WTC11 (cell line): Measurements from ENCODE around the gene STIM2. TPM values are rescaled to one million over a fixed set of nuclear protein-coding genes. Genes with fewer than 3 reads are reported as not detected.

Source experiments
- ATAC-seq: fragments of 200-7000 bp; cut with Tn5 transposase; 2 replicates; pipeline ENCODE4 v1.10.0; 2021; ENCODE audit warnings: mild to moderate bottlenecking, moderate library complexity
- CTCF ChIA-PET: fragments of 300-600 bp; sonication (Branson Sonifier 250); formaldehyde crosslinking; loops from one replicate; lab custom pipeline; 2021; ENCODE audit warnings: antibody characterized with exemption; lab: Charles Lee
- POLR2A ChIA-PET: fragments of 350-600 bp; sonication (Branson Sonifier 250); formaldehyde crosslinking; loops from one replicate; lab custom pipeline; 2021; ENCODE audit warnings: antibody characterized with exemption; lab: Charles Lee
- DNase-seq: peaks from one replicate; pipeline ENCODE4 v3.0.0; 2021; ENCODE audit warnings: low spot score
- H3K27ac Mint-ChIP-seq: 2 replicates; pipeline ENCODE4 v1.8.0; 2021; ENCODE audit warnings: mixed read lengths
- H3K27me3 Mint-ChIP-seq: 2 replicates; pipeline ENCODE4 v1.8.0; 2021; ENCODE audit warnings: low read depth, mild to moderate bottlenecking, moderate library complexity, mixed read lengths
- H3K36me3 Mint-ChIP-seq: 2 replicates; pipeline ENCODE4 v1.8.0; 2021; ENCODE audit warnings: mixed read lengths
- H3K4me1 Mint-ChIP-seq: 2 replicates; pipeline ENCODE4 v1.8.0; 2022; ENCODE audit warnings: mixed read lengths
- H3K4me3 Mint-ChIP-seq: 2 replicates; pipeline ENCODE4 v1.8.0; 2021; ENCODE audit warnings: mild to moderate bottlenecking, moderate library complexity, mixed read lengths
- H3K9me3 Mint-ChIP-seq: 2 replicates; pipeline ENCODE4 v1.8.0; 2021; ENCODE audit warnings: mixed read lengths
- AFF4 ChIP-seq: sonication (generic); formaldehyde crosslinking; IDR thresholded peaks from 2 replicates; pipeline ENCODE4 v1.8.1; 2023; ENCODE audit warnings: mild to moderate bottlenecking, missing genetic modification reagents, borderline replicate concordance
- ATF6 ChIP-seq: sonication (generic); formaldehyde crosslinking; IDR thresholded peaks from 2 replicates; pipeline ENCODE4 v1.8.1; 2023; ENCODE audit warnings: mild to moderate bottlenecking, missing genetic modification reagents
- CREB1 ChIP-seq: sonication (generic); formaldehyde crosslinking; IDR thresholded peaks from 2 replicates; pipeline ENCODE4 v1.8.0; 2023; ENCODE audit warnings: mild to moderate bottlenecking, missing genetic modification reagents
- ELF4 ChIP-seq: sonication (generic); formaldehyde crosslinking; IDR thresholded peaks from 2 replicates; pipeline ENCODE4 v1.8.1; 2022; ENCODE audit warnings: low read depth, mild to moderate bottlenecking, moderate library complexity, missing genetic modification reagents
- ETV6 ChIP-seq: sonication (generic); formaldehyde crosslinking; IDR thresholded peaks from 2 replicates; pipeline ENCODE4 v1.8.1; 2022; ENCODE audit warnings: mild to moderate bottlenecking, missing genetic modification reagents
- HMGA2 ChIP-seq: fragments of 250-450 bp; sonication (Bioruptor Pico); IDR thresholded peaks from 2 replicates; pipeline ENCODE4 v1.4.0; 2021; ENCODE audit warnings: mild to moderate bottlenecking, moderate library complexity
- MLX ChIP-seq: sonication (generic); formaldehyde crosslinking; IDR thresholded peaks from 2 replicates; pipeline ENCODE4 v1.8.1; 2023; ENCODE audit warnings: mild to moderate bottlenecking, missing genetic modification reagents, moderate library complexity
- STAT6 ChIP-seq: sonication (generic); formaldehyde crosslinking; conservative IDR thresholded peaks from 2 replicates; pipeline ENCODE4 v1.8.1; 2023; ENCODE audit warnings: mild to moderate bottlenecking, low read depth, missing genetic modification reagents, moderate library complexity
- ZBTB43 ChIP-seq: sonication (generic); formaldehyde crosslinking; IDR thresholded peaks from 2 replicates; pipeline ENCODE4 v1.8.1; 2023; ENCODE audit warnings: mild to moderate bottlenecking, missing genetic modification reagents
- ZNF512 ChIP-seq: sonication (generic); formaldehyde crosslinking; IDR thresholded peaks from 2 replicates; pipeline ENCODE4 v1.8.1; 2022; ENCODE audit warnings: missing genetic modification reagents, borderline replicate concordance
- ZNF532 ChIP-seq: fragments of 250-450 bp; sonication (Bioruptor Pico); IDR thresholded peaks from 2 replicates; pipeline ENCODE4 v1.9.0; 2021; ENCODE audit warnings: mild to moderate bottlenecking, borderline replicate concordance
- total RNA-seq: library from RNA; stranded (reverse); gene quantifications from 3 replicates; pipeline ENCODE4 v1.2.3, GENCODE V29; 2021

The STIM2 gene
- total RNA-seq, 1 experiment from 2014 or later, result 22.4 TPM

GRCh38 chr4:26819478-26820095 is 41.1 kb upstream of the STIM2 start:
- ATAC-seq, result peak; percentile 34
- ChIA-PET POLR2A (interaction anchor here (0.6 kb wide), 1 partner anchor 17 kb away, joined by 3 read pairs; no protein-coding TSS in a partner anchor), CTCF (interaction anchor here (1.0 to 1.3 kb wide), 4 partner anchors 8 to 181 kb away, joined by 3 to 5 read pairs (median 4); no protein-coding TSS in a partner anchor)
- Mint-ChIP-seq H3K36me3 (peaks cover 20% of the 10 kb centered on the region), H3K27me3 (peaks cover 6% of the 10 kb centered on the region; the same call in 1 of the 2 replicates), H3K4me1 (peaks cover 30% of the 10 kb centered on the region), H3K4me3 (no peak overlapping the region), H3K9me3 (peaks cover 35% of the 10 kb centered on the region), H3K27ac (no peak overlapping the region)
- DNase-seq, result no peak
- TF ChIP-seq CREB1 (CRISPR knock-in tag), result no peak
- no peak for TF ChIP-seq ZBTB43 (CRISPR knock-in tag)
- no peak for TF ChIP-seq ZNF512
- no peak for TF ChIP-seq ETV6
- no peak for TF ChIP-seq MLX
- no peak for TF ChIP-seq HMGA2
- TF ChIP-seq ATF6 (CRISPR knock-in tag), result no peak
- TF ChIP-seq ZNF532 (CRISPR knock-in tag), result no peak
- TF ChIP-seq STAT6 (CRISPR knock-in tag), result no peak
- no peak for TF ChIP-seq AFF4 (CRISPR knock-in tag)
- no peak for TF ChIP-seq ELF4
